ENCODE results near the gene PAX1. TPM values are rescaled to one million over a fixed set of nuclear protein-coding genes. Genes with fewer than 3 reads are reported as not detected.

The PAX1 gene
- total RNA-seq, 1 experiment from 2014 or later, result not detected

DNA sequence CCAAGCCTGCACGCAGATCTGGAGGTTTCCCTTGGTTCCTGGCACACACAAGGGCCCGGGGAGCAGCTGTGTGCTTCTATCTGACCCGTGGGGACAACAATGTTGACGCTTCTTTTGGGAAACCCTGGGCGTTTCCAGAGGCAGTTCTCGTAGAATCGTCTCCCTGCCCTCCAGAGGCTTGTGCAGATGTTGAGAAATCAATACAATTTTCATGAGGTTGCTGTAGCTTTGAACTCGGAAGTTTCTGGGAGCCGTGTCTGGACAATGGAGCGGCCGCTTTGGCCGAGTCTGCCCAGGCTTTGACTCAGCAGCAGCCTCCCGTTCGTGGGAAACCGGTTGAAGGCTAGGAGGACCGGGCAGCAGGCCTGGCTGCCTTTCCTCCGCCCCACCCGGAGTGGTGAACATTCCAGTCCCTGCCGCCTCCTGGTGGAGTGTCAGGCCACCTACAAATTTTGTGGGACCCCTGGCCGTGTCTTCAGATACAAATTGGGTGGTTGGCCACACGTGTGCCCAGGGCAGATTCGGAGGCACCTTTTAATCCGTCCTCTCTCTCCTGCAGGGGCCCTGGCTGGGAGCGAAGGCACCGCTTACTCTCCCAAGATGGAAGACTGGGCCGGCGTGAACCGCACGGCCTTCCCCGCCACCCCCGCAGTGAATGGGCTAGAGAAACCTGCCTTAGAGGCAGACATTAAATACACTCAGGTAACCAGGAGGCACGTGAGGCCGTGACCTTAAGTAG is 2.7 kb downstream of the PAX1 start:
- Mint-ChIP-seq H3K27me3 (ENCODE audit: unreplicated experiment) (no peaks in the 10 kb centered on the region), H3K27ac (ENCODE audit: unreplicated experiment) (no peak overlapping the region), H3K36me3 (ENCODE audit: insufficient read depth, unreplicated experiment) (no peaks in the 10 kb centered on the region), H3K9me3 (ENCODE audit: low read depth, unreplicated experiment) (no peaks in the 10 kb centered on the region), H3K4me3 (ENCODE audit: low read depth, unreplicated experiment) (no peak overlapping the region), H3K4me1 (ENCODE audit: low read depth, unreplicated experiment) (no peaks in the 10 kb centered on the region)
- intact Hi-C loops (cut with micrococcal nuclease; ENCODE audit: unreplicated experiment), result no loop called here
- TF ChIP-seq, protein P1, sequence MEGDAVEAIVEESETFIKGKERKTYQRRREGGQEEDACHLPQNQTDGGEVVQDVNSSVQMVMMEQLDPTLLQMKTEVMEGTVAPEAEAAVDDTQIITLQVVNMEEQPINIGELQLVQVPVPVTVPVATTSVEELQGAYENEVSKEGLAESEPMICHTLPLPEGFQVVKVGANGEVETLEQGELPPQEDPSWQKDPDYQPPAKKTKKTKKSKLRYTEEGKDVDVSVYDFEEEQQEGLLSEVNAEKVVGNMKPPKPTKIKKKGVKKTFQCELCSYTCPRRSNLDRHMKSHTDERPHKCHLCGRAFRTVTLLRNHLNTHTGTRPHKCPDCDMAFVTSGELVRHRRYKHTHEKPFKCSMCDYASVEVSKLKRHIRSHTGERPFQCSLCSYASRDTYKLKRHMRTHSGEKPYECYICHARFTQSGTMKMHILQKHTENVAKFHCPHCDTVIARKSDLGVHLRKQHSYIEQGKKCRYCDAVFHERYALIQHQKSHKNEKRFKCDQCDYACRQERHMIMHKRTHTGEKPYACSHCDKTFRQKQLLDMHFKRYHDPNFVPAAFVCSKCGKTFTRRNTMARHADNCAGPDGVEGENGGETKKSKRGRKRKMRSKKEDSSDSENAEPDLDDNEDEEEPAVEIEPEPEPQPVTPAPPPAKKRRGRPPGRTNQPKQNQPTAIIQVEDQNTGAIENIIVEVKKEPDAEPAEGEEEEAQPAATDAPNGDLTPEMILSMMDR (IDR thresholded peaks at IDR 0.05; ENCODE audit: unreplicated experiment), result no peak
- CTCF ChIA-PET, result no interaction called here
- no TSS peak for BruUV-seq (replicated peaks)
- DNase-seq, result no peak

DNA sequence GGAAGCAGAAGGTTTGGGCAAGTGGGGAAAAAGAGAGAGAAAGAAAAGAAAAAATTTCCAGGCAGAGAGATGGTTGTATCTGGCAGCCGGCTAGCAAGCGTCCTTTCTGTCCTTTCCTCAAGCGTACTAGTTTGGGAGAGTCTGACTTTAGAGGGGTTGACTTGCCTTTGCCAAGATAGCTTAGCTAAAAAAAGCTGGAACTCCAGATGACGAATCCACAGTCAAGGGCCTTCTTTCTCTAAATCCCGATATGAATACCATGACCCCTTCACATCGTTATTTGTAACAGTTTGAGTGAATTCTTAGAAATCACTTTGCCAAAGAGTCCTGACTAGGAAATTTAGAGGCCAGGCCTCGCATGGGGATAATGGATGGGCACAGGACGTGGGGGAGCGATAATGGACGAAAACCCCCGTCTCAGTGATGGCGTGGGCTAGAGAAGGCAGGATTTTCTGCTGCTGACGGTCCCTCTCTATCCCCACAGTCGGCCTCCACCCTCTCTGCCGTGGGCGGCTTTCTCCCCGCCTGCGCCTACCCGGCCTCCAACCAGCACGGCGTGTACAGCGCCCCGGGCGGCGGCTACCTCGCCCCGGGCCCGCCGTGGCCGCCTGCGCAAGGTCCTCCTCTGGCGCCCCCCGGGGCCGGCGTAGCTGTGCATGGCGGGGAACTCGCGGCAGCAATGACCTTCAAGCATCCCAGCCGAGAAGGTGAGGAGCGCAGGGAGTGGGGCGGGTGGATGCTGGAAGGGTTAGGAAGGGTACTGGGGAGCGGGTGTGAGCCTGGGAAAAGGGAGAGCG is 3.5 kb downstream of the PAX1 start:
- Mint-ChIP-seq H3K4me3 (ENCODE audit: low read depth, unreplicated experiment) (no peak overlapping the region), H3K27ac (ENCODE audit: unreplicated experiment) (no peak overlapping the region), H3K27me3 (ENCODE audit: unreplicated experiment) (no peaks in the 10 kb centered on the region), H3K36me3 (ENCODE audit: insufficient read depth, unreplicated experiment) (no peaks in the 10 kb centered on the region), H3K9me3 (ENCODE audit: low read depth, unreplicated experiment) (no peaks in the 10 kb centered on the region), H3K4me1 (ENCODE audit: low read depth, unreplicated experiment) (no peaks in the 10 kb centered on the region)
- no peak for DNase-seq
- intact Hi-C loops (cut with micrococcal nuclease; ENCODE audit: unreplicated experiment), result no loop called here
- BruUV-seq (replicated peaks), result no TSS peak
- TF ChIP-seq, protein P1 (IDR thresholded peaks at IDR 0.05; ENCODE audit: unreplicated experiment), result no peak
- CTCF ChIA-PET, result no interaction called here

DNA sequence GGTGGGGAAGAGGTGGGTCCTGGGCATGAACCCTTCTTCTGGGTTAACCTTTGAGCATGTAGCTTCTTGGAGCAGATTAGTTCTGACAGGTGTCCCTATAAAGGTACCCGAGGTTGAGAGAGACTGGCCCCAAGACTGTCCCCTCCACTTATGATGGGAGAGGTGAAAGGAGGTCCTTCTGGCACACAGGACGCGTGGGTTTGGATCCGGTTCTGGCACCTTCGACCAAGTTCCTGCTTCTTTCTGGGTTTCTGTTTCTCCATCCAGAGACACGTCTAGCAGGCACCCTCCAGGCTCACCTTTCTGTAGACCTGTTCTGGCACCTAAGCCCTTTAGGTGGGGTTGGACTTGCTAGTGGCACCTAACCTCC is 4.1 kb downstream of the PAX1 start:
- CTCF ChIA-PET, result no interaction called here
- H3K27ac Mint-ChIP-seq (ENCODE audit: unreplicated experiment), result no peak overlapping the region
- H3K9me3 Mint-ChIP-seq (ENCODE audit: low read depth, unreplicated experiment), result no peaks in the 10 kb centered on the region
- TF ChIP-seq, protein P1 (IDR thresholded peaks at IDR 0.05; ENCODE audit: unreplicated experiment), result no peak
- DNase-seq, result no peak
- intact Hi-C loops (cut with micrococcal nuclease; ENCODE audit: unreplicated experiment), result no loop called here
- no TSS peak for BruUV-seq (replicated peaks)
- H3K4me3 Mint-ChIP-seq (ENCODE audit: low read depth, unreplicated experiment), result no peak overlapping the region
- H3K27me3 Mint-ChIP-seq (ENCODE audit: unreplicated experiment), result peaks cover 3% of the 10 kb centered on the region
- H3K4me1 Mint-ChIP-seq (ENCODE audit: low read depth, unreplicated experiment), result no peaks in the 10 kb centered on the region
- no peaks in the 10 kb centered on the region for H3K36me3 Mint-ChIP-seq (ENCODE audit: insufficient read depth, unreplicated experiment)

DNA sequence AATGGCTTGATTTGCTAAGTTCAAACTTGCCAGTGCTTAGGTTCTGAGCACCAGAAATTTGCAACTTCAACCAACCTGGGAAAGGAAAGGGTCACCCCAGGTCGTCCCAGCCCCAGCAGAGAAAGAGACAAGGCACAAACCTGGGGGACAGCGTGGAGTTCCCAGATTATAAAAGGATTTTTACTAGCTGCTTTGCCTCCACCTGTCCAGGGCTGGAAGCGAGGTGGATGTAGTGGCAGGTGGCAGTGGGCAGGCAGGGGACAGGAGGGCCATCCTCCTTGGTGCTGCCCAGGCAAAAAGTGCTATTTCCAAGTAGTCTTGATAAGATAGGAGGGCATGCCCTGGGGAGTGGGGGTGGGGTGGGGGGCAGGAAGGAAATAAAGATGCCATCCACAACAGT is 4.9 kb downstream of the PAX1 start:
- no peaks in the 10 kb centered on the region for H3K9me3 Mint-ChIP-seq (ENCODE audit: low read depth, unreplicated experiment)
- DNase-seq, result no peak
- intact Hi-C loops (cut with micrococcal nuclease; ENCODE audit: unreplicated experiment), result no loop called here
- H3K36me3 Mint-ChIP-seq (ENCODE audit: insufficient read depth, unreplicated experiment), result no peaks in the 10 kb centered on the region
- H3K27ac Mint-ChIP-seq (ENCODE audit: unreplicated experiment), result no peak overlapping the region
- peaks cover 11% of the 10 kb centered on the region for H3K27me3 Mint-ChIP-seq (ENCODE audit: unreplicated experiment)
- H3K4me3 Mint-ChIP-seq (ENCODE audit: low read depth, unreplicated experiment), result no peak overlapping the region
- no TSS peak for BruUV-seq (replicated peaks)
- CTCF ChIA-PET, result no interaction called here
- TF ChIP-seq, protein P1 (IDR thresholded peaks at IDR 0.05; ENCODE audit: unreplicated experiment), result no peak
- no peaks in the 10 kb centered on the region for H3K4me1 Mint-ChIP-seq (ENCODE audit: low read depth, unreplicated experiment)

All from Calu3 (cell line).